ENCODE results near the gene NMBR.
"Not testable (repeated sequence)": the region's sequence is repeated elsewhere in the genome, so short reads cannot be mapped to it uniquely, and the experiment has no call there.

NMBR gene

DNA sequence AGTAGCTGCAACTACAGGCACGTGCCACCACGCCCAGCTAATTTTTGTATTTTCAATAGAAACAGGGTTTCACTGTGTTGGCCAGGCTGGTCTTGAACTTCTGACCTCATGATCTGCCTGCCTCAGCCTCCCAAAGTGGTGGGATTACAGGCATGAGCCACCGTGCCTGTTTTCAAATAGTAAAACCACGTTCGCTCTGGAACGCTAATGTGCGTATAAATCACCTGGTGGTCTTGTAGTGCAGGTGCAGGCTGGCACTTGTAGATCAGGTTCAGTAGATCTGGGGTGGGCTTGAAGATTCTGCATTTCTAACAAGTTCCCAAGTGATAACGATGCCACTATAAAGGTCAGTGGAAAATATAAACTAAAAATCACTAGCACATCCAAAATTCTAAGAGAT lies 41.4 kb upstream of the NMBR start:
- TF ChIP-seq, protein P1, sequence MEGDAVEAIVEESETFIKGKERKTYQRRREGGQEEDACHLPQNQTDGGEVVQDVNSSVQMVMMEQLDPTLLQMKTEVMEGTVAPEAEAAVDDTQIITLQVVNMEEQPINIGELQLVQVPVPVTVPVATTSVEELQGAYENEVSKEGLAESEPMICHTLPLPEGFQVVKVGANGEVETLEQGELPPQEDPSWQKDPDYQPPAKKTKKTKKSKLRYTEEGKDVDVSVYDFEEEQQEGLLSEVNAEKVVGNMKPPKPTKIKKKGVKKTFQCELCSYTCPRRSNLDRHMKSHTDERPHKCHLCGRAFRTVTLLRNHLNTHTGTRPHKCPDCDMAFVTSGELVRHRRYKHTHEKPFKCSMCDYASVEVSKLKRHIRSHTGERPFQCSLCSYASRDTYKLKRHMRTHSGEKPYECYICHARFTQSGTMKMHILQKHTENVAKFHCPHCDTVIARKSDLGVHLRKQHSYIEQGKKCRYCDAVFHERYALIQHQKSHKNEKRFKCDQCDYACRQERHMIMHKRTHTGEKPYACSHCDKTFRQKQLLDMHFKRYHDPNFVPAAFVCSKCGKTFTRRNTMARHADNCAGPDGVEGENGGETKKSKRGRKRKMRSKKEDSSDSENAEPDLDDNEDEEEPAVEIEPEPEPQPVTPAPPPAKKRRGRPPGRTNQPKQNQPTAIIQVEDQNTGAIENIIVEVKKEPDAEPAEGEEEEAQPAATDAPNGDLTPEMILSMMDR (IDR thresholded peaks at IDR 0.05; ENCODE audit: insufficient read depth, low read length, poor library complexity, severe bottlenecking), result peak; percentile 9

GRCh38 chr6:142187209-142187608 lies 40.3 kb upstream of the NMBR start:
- DNase-seq (ENCODE audit: extremely low read depth, insufficient read length), result no peak
- H3K27me3 ChIP-seq (replicated peaks; ENCODE audit: control insufficient read depth, insufficient read depth, low read length), result no peaks in the 10 kb centered on the region
- no peak overlapping the region for H3K4me3 ChIP-seq (replicated peaks; ENCODE audit: low read depth, low read length)
- TF ChIP-seq, protein P1 (IDR thresholded peaks at IDR 0.05; ENCODE audit: insufficient read depth, low read length, poor library complexity, severe bottlenecking), result no peak
- no peaks in the 10 kb centered on the region for H3K36me3 ChIP-seq (ENCODE audit: control insufficient read depth, insufficient read depth, low read length)

More for the DNA sequence above, 41.4 kb upstream of the NMBR start:
- DNase-seq (ENCODE audit: extremely low read depth, insufficient read length); H3K36me3 ChIP-seq (ENCODE audit: control insufficient read depth, insufficient read depth, low read length); H3K4me3 ChIP-seq (replicated peaks; ENCODE audit: low read depth, low read length); H3K27me3 ChIP-seq (replicated peaks; ENCODE audit: control insufficient read depth, insufficient read depth, low read length): not testable (repeated sequence)

- Histone ChIP-seq H3K27me3 (replicated peaks; ENCODE audit: control insufficient read depth, insufficient read depth, low read length) (no peaks in the 10 kb centered on the region), H3K36me3 (ENCODE audit: control insufficient read depth, insufficient read depth, low read length) (no peaks in the 10 kb centered on the region), H3K4me3 (replicated peaks; ENCODE audit: low read depth, low read length) (no peak overlapping the region)
- DNase-seq (ENCODE audit: extremely low read depth, insufficient read length), result no peak
- TF ChIP-seq, protein P1 (IDR thresholded peaks at IDR 0.05; ENCODE audit: insufficient read depth, low read length, poor library complexity, severe bottlenecking), result no peak
Observed at GRCh38 chr6:142185641-142186040, 38.7 kb upstream of the NMBR start.

DNA sequence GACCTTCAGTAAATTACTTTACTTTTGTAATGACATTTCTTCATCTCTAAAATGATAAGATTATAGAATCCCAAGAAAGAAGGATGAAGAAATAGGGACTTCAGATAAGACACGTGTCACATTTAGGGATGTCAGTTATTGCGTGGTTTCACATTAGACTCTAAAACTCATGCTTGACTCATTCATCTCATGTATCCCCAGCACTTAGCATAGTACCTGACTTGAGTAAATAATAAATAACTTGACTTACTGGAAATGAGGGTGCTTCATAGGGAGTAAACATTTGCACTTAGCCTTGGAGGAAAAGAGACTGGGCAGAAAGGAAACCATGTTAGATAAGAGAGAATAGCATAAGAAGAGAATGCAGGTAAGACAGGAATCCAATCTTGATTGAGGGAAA lies 37.4 kb upstream of the NMBR start:
- no peaks in the 10 kb centered on the region for H3K36me3 ChIP-seq (ENCODE audit: control insufficient read depth, insufficient read depth, low read length)
- DNase-seq (ENCODE audit: extremely low read depth, insufficient read length), result no peak
- TF ChIP-seq, protein P1 (IDR thresholded peaks at IDR 0.05; ENCODE audit: insufficient read depth, low read length, poor library complexity, severe bottlenecking), result no peak
- no peak overlapping the region for H3K4me3 ChIP-seq (replicated peaks; ENCODE audit: low read depth, low read length)
- H3K27me3 ChIP-seq (replicated peaks; ENCODE audit: control insufficient read depth, insufficient read depth, low read length), result no peaks in the 10 kb centered on the region

GRCh38 chr6:142183351-142183750 lies 36.4 kb upstream of the NMBR start:
- TF ChIP-seq, protein P1 (IDR thresholded peaks at IDR 0.05; ENCODE audit: insufficient read depth, low read length, poor library complexity, severe bottlenecking), result no peak
- no peaks in the 10 kb centered on the region for H3K27me3 ChIP-seq (replicated peaks; ENCODE audit: control insufficient read depth, insufficient read depth, low read length)
- H3K4me3 ChIP-seq (replicated peaks; ENCODE audit: low read depth, low read length), result no peak overlapping the region
- DNase-seq (ENCODE audit: extremely low read depth, insufficient read length), result no peak
- no peaks in the 10 kb centered on the region for H3K36me3 ChIP-seq (ENCODE audit: control insufficient read depth, insufficient read depth, low read length)

DNA sequence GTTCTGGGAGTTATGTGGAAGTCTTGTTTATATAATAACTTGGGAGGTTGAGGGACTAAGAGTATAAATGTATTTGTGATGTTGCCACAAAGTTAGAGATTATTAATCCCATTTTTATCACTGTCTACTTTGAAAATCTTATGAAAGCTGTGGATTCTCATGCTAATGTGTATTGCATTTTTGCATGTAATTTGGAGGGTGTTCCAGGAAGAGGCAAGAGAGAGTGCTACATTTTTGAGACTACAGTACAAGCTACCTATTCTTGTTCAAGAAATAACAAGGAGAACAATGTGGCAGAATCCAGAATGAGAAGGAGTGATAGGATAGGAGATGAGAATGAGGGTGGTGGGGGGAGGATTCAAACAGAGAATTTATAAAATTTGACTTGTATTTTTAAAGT lies 35.1 kb upstream of the NMBR start:
- no peaks in the 10 kb centered on the region for H3K27me3 ChIP-seq (replicated peaks; ENCODE audit: control insufficient read depth, insufficient read depth, low read length)
- DNase-seq (ENCODE audit: extremely low read depth, insufficient read length), result no peak
- TF ChIP-seq, protein P1 (IDR thresholded peaks at IDR 0.05; ENCODE audit: insufficient read depth, low read length, poor library complexity, severe bottlenecking), result no peak
- no peaks in the 10 kb centered on the region for H3K36me3 ChIP-seq (ENCODE audit: control insufficient read depth, insufficient read depth, low read length)
- H3K4me3 ChIP-seq (replicated peaks; ENCODE audit: low read depth, low read length), result no peak overlapping the region

Measured in GM06990 (cell line).